Endodermal cell (in vitro differentiated cells): ENCODE data around the gene CERS4. TPM values are rescaled to one million over a fixed set of nuclear protein-coding genes. Genes with fewer than 3 reads are reported as not detected.
"Not testable (repeated sequence)": the region's sequence is repeated elsewhere in the genome, so short reads cannot be mapped to it uniquely, and the experiment has no call there.

Experiments used
- DNase-seq: peaks from one replicate; pipeline ENCODE4 v3.0.0-alpha.2; 2017
- H3K27ac ChIP-seq: 2 replicates; pipeline ENCODE4 v1.5.1; 2013; ENCODE audit warnings: mild to moderate bottlenecking, low read depth, low read length, moderate library complexity
- H3K27me3 ChIP-seq: 2 replicates; pipeline ENCODE4 v1.6.1; 2013; ENCODE audit warnings: mild to moderate bottlenecking, low read length, moderate library complexity; ENCODE audit not compliant: insufficient read depth, control insufficient read depth, poor library complexity, severe bottlenecking
- H3K36me3 ChIP-seq: 2 replicates; pipeline ENCODE4 v1.7.0; 2013; ENCODE audit warnings: mild to moderate bottlenecking, low read length, moderate library complexity; ENCODE audit not compliant: control insufficient read depth, insufficient read depth
- H3K4me1 ChIP-seq: one replicate; pipeline ENCODE4 v1.7.0; 2013; ENCODE audit warnings: low read length; ENCODE audit not compliant: control insufficient read depth, insufficient read depth
- H3K4me3 ChIP-seq: 2 replicates; pipeline ENCODE4 v1.5.1; 2013; ENCODE audit warnings: mild to moderate bottlenecking, low read length, moderate library complexity
- H3K9ac ChIP-seq: 2 replicates; pipeline ENCODE4 v1.6.1; 2013; ENCODE audit warnings: mild to moderate bottlenecking, low read length, moderate library complexity; ENCODE audit not compliant: poor library complexity, severe bottlenecking; ENCODE audit errors: extremely low read depth
- H3K9me3 ChIP-seq: 2 replicates; pipeline ENCODE4 v1.6.1; 2013; ENCODE audit warnings: mild to moderate bottlenecking, low read length, moderate library complexity; ENCODE audit not compliant: control insufficient read depth
- H3K27ac Mint-ChIP-seq: 2 replicates; pipeline ENCODE4 v1.8.0; 2020; ENCODE audit warnings: mixed read lengths
- H3K27me3 Mint-ChIP-seq: 2 replicates; pipeline ENCODE4 v1.8.0; 2021; ENCODE audit warnings: mild to moderate bottlenecking, mixed read lengths; ENCODE audit not compliant: insufficient read depth
- H3K36me3 Mint-ChIP-seq: 2 replicates; pipeline ENCODE4 v1.8.0; 2020; ENCODE audit warnings: low read depth, mixed read lengths
- H3K4me1 Mint-ChIP-seq: 2 replicates; pipeline ENCODE4 v1.8.0; 2020; ENCODE audit warnings: mixed read lengths
- H3K4me3 Mint-ChIP-seq: 2 replicates; pipeline ENCODE4 v1.8.0; 2020; ENCODE audit warnings: mild to moderate bottlenecking, moderate library complexity, mixed read lengths
- H3K9me3 Mint-ChIP-seq: 2 replicates; pipeline ENCODE4 v1.8.0; 2020; ENCODE audit warnings: mild to moderate bottlenecking, mixed read lengths
- WGBS, 2 experiments: methylation state at CpG; one replicate each; pipeline versions ENCODE4 v1.1.5 to v1.1.7; 2013; ENCODE audit warnings: missing lambda C conversion rate in 2 of 2, mixed read lengths in 1 of 2; ENCODE audit not compliant: insufficient coverage in 1 of 2, insufficient read length in 1 of 2; 5-methylcytosine and 5-hydroxymethylcytosine counted together
- total RNA-seq, 2 donors: library from RNA; stranded (reverse); fragmentation: NEBNext Ultra II Directional in 1 of 2; extraction: Animal tissue kit (Norgen Biotek cat#: 25700) in 1 of 2; gene quantifications; 2 replicates in 1 of 2; 3 replicates in 1 of 2; pipeline ENCODE4 v1.2.1, GENCODE V29; 2021
- TF ChIP-seq, protein P1 (sequence below): fragments of 200-600 bp; sonication (generic); conservative IDR thresholded peaks from 2 replicates; pipeline ENCODE4 v1.5.0; 2021; ENCODE audit warnings: antibody characterized with exemption, mild to moderate bottlenecking

CERS4 gene
- total RNA-seq, 2 donors from 2014 or later: 76.9 to 105 TPM

DNA sequence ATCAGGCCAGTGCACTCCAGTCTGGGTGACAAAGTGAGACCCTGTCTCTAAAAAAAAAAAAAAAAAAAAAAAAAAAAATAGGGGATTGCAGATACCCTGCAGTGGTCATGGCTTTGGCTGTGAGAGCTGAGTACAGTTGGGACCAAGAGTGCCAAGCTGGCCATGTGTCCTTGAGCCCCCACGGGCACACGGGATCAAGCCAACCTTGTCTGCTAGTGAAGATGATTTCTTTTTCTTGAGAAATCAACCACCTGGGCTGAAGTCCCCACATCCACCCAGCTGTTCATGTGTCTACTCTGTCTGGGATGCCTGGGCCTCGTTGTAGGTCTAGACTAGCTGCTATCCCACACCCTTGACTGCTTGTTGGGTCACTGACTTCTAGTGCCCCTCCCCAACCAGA is 34.0 kb downstream of the CERS4 start:
- H3K4me1 ChIP-seq: peaks cover 10% of the 10 kb centered on the region
- peaks cover 59% of the 10 kb centered on the region for H3K36me3 ChIP-seq
- no peak for DNase-seq
- peaks cover 32% of the 10 kb centered on the region for H3K9me3 ChIP-seq
- no peak overlapping the region for H3K27ac ChIP-seq
- 93 to 94% methylated on average over 3 of the region's 3 CpGs for WGBS, 2 experiments
- peaks cover 67% of the 10 kb centered on the region for H3K36me3 Mint-ChIP-seq
- H3K9ac ChIP-seq: no peak overlapping the region
- no peak overlapping the region for H3K4me3 ChIP-seq
- peaks cover 14% of the 10 kb centered on the region for H3K4me1 Mint-ChIP-seq
- no peaks in the 10 kb centered on the region for H3K27me3 ChIP-seq
- no peak overlapping the region for H3K4me3 Mint-ChIP-seq
- TF ChIP-seq, protein P1, sequence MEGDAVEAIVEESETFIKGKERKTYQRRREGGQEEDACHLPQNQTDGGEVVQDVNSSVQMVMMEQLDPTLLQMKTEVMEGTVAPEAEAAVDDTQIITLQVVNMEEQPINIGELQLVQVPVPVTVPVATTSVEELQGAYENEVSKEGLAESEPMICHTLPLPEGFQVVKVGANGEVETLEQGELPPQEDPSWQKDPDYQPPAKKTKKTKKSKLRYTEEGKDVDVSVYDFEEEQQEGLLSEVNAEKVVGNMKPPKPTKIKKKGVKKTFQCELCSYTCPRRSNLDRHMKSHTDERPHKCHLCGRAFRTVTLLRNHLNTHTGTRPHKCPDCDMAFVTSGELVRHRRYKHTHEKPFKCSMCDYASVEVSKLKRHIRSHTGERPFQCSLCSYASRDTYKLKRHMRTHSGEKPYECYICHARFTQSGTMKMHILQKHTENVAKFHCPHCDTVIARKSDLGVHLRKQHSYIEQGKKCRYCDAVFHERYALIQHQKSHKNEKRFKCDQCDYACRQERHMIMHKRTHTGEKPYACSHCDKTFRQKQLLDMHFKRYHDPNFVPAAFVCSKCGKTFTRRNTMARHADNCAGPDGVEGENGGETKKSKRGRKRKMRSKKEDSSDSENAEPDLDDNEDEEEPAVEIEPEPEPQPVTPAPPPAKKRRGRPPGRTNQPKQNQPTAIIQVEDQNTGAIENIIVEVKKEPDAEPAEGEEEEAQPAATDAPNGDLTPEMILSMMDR: no peak
- peaks cover 29% of the 10 kb centered on the region for H3K9me3 Mint-ChIP-seq
- no peaks in the 10 kb centered on the region for H3K27me3 Mint-ChIP-seq
- no peak overlapping the region for H3K27ac Mint-ChIP-seq

DNA sequence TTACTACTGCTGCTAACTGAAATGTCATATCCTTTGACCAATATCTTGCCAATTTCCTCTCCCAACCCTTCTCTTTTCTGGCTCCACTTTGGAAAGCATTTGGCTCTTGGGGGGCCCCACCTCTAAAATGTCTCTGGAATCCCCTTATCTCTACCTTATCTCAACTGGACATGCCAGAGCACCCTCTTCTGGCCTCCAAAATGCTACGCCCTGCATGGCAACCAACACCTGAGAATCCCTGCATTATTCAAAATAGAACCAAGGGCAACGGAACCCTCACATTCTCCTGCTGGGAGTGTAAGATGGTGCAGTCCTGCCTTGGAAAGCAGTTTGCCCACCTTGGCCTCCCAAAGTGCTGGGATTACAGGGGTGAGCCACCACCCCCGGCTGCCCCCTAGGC is 35.3 kb downstream of the CERS4 start:
- Mint-ChIP-seq H3K4me3 (no peak overlapping the region), H3K27ac (no peak overlapping the region), H3K36me3 (peaks cover 70% of the 10 kb centered on the region), H3K4me1 (peaks cover 14% of the 10 kb centered on the region), H3K9me3 (peaks cover 23% of the 10 kb centered on the region), H3K27me3 (no peaks in the 10 kb centered on the region)
- no peak for DNase-seq
- H3K27me3 ChIP-seq: no peaks in the 10 kb centered on the region
- H3K4me3 ChIP-seq: no peak overlapping the region
- H3K9ac ChIP-seq: no peak overlapping the region
- no peak overlapping the region for H3K27ac ChIP-seq
- 94 to 100% methylated on average over 1 to 3 of the region's 3 CpGs for WGBS, 2 experiments
- H3K36me3 ChIP-seq: peaks cover 56% of the 10 kb centered on the region
- peaks cover 28% of the 10 kb centered on the region for H3K9me3 ChIP-seq
- TF ChIP-seq, protein P1: no peak
- H3K4me1 ChIP-seq: peaks cover 10% of the 10 kb centered on the region

DNA sequence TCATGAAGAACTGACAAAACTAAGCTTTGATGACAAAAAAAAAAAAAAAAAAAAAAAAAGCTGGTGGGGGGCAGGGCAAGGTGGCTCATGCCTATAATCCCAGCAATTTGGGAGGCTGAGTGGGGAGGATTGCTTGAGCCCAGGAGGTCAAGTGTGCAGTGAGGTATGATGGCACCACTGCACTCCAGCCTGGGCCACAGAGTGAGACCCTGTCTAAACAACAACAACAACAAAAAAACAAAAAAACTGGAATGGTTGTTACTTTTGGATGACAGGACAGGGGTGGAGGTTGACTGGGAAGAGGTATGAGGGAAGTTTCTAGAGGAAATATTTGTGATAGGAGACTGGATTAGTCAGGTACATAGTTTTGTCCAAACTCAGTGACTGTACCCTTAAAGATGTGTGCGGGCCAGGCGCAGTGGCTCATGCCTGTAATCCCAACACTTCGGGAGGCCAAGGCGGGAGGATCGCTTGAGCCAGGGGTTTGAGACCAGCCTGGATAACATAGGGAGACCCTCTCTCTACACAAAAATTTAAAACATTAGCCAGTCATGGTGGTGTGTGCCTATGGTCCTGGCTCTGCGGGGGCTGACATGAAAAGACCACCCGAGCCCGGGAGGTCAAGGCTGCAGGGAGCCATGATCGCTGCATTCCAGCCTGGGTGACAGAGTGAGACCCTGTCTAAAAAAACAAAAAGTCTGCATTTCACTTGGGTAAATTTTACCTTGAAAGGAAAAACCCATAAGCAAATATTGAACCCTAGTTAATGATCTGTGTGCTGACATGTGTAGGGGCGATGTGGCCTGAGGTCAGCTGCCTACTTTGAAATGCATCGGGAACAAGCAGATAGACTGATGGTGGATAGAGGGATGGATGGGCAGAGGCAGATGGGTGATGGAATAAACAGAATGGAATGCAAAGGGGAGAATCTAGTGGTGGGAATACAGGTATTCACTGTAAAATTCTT is 37.0 kb downstream of the CERS4 start:
- no peaks in the 10 kb centered on the region for H3K4me1 ChIP-seq
- Mint-ChIP-seq H3K4me3 (no peak overlapping the region), H3K27me3 (no peaks in the 10 kb centered on the region), H3K9me3 (peaks cover 16% of the 10 kb centered on the region), H3K36me3 (peaks cover 58% of the 10 kb centered on the region), H3K27ac (no peak overlapping the region), H3K4me1 (peaks cover 2% of the 10 kb centered on the region)
- H3K27me3 ChIP-seq: no peaks in the 10 kb centered on the region
- H3K36me3 ChIP-seq: peaks cover 48% of the 10 kb centered on the region
- H3K9me3 ChIP-seq: peaks cover 22% of the 10 kb centered on the region
- no peak overlapping the region for H3K4me3 ChIP-seq
- 91 to 97% methylated on average over 11 of the region's 11 CpGs for WGBS, 2 experiments
- no peak for DNase-seq
- H3K27ac ChIP-seq: no peak overlapping the region
- H3K9ac ChIP-seq: no peak overlapping the region
- TF ChIP-seq, protein P1: no peak

DNA sequence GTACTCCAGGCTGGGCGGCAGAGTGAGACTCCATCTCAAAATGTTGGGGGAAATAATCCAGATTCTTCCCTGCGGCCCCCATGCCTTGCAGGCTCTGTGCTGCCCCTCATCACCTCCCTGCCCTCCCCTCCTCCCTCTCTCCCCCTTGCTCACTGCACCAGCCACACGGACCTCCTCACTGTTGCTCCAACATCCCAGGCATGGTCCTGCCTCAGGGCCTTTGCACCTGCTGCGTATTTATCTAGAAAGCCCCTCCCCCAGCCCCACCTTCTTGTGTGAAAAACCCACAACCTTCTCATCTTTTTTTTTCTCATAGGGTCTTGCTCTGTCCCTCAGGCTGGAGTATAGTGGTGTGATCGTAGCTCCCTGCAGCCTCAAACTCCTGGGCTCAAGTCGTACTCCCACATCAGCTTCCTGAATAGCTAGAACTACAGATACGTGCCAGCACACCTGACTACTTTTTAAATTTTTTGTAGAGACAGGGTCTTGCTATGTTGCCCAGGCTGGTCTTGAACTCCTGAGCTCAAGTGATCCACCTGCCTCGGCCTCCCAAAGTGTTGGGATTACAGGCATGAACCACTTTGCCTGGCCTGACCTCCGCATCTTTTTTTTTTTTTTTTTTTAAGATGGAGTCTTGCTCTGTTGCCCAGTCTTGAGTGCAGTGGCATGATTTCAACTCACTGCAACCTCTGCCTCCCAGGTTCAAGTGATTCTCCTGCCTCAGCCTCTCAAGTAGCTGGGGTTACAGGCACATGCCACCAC is 38.1 kb downstream of the CERS4 start:
- H3K4me3 ChIP-seq, H3K9ac ChIP-seq, H3K27ac Mint-ChIP-seq, H3K4me3 Mint-ChIP-seq, H3K4me1 Mint-ChIP-seq, H3K27ac ChIP-seq, H3K27me3 Mint-ChIP-seq, H3K27me3 ChIP-seq, H3K4me1 ChIP-seq, DNase-seq: not testable (repeated sequence)
- Mint-ChIP-seq H3K36me3 (peaks cover 47% of the 10 kb centered on the region), H3K9me3 (peaks cover 13% of the 10 kb centered on the region)
- H3K9me3 ChIP-seq: peaks cover 11% of the 10 kb centered on the region
- 90 to 94% methylated on average over 7 to 9 of the region's 9 CpGs for WGBS, 2 experiments
- H3K36me3 ChIP-seq: peaks cover 38% of the 10 kb centered on the region
